HG02852 (cell line): ENCODE data around the gene ARMH1.
A peak's percentile ranks its signal among the peaks of the same experiment; 100 is the strongest.

ENCODE experiments used
- ATAC-seq: cut with Tn5 transposase; IDR thresholded peaks from one replicate; pipeline ENCODE4 v1.9.1; 2021; ENCODE audit warnings: mild to moderate bottlenecking, moderate library complexity; ENCODE audit not compliant: unreplicated experiment

Gene ARMH1

DNA sequence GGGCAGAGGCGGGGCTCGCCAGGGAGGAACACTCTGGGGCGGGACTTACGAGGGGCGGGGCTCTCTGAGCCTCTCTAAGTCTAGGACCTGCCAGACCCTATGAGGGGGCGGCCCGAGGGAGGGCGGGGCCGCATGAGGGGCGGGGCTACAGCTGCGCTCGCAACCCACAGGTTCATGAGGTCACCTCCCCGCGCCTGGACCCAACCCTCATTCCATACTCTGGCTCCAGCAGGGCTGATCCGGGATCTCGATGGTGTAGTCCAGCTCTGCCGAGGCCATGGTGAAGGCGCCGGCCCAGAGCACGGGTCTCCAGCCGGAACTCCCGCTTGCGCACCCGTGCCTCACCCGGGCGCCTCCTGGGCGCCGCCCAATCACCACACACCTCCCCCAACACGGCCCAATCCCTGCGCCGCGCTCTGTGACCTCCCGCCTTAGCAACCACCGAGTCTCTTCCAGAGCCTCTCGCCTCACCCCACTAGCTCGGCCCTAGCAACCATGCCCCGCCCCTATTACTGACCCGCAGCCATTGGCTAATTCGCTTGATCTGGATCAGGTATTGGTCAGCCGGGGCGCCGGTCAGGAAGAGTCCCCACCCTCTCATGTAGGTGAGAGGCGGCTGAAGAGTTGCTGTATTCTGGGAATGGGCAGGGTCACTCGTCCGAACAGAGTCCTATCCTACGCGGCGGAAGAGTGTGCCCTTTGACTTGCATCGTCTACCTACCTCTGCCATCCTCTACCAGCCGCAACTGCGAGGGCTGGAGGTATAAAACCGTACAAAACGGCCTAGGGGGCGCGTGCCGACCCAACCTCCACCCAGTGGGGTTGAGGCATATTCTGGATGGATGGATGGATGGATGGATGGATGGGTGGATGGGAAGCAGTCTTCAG lies at the start of gene ARMH1, which contains the start of gene TMEM53:
ARMH1 (plus strand) TSS at position 602 of the 888 bp plus-strand sequence. CDS start 14,984 bp downstream, outside the sequence.
TMEM53 (minus strand) TSS at position 369 of the 888 bp plus-strand sequence; CDS start at position 279, 90 bp downstream.
- ATAC-seq, result peak; percentile 87

DNA sequence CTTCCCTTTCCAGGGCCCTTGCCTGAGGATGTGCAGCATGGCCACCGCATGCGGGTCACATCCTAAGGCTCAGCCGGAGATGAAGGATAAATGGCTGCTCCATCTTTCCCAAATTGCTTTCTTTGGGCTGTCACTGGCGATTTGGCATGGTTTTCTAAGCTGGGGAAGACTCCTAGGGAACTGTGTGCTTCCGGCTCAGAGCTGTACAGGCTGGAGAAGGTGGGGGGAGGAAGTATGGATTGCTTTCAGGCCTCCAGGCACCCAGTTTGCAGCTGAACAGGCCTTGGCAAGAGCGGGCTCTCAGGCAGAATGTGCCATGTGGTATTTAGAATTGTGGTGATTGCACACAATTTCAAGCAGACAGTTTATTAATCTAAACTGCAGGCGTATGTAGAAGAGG lies 49.2 kb upstream of the ARMH1 start:
- no peak for ATAC-seq

DNA sequence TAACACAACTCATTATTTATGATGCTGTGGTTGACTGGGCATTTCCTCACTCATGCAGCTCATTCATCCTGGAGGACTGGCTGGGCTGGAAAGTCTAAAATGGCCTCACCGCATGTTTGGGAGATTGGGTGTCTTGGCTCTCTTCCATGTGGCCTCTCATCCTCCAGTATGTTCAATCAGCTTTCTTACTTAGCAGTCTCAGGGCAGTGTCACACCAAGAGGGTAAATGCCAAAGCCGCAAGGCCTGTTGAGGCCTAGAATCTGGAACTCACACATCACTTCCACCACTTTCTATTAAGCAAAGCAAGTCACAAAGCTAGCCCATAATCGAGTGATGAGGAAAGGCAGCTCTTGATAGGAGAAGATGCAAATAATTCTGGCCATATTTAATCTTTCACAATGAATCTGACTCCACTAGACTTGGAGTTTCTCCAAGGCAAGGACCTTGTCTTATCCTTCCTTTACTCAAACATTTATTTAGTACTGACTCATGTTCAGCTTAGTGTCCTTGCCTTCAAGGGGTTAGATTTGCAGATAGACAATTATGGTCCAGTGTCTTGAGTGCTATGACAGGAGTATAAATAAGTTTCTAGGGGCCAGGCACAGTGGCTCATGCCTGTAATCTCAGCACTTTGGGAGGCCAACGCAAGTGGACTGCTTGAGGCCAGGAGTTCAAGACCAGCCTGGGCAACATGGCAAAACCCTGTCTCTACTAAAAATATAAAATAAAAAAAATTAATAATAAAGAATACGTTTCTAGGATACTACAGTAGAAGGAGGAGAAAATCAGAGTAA lies 45.4 kb upstream of the ARMH1 start:
- no peak for ATAC-seq

DNA sequence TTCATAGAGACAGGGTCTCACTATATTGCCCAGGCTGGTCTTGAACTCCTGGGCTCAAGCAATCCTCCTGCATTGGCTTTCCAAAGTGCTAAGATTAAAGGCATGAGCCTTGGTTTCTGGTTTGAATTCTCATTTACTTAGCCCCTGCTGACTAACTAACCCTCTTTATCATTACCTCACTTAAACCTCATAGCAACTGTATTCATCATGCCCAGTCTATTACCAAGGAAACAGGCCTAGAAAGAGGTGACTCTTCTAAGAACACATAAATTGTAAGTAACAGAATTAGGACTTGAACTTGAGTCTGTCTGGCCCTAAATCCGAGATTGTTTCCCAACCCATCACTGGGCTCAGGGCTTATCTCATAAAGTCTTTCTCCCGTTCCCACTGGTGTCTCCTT lies 44.4 kb upstream of the ARMH1 start:
- no peak for ATAC-seq

DNA sequence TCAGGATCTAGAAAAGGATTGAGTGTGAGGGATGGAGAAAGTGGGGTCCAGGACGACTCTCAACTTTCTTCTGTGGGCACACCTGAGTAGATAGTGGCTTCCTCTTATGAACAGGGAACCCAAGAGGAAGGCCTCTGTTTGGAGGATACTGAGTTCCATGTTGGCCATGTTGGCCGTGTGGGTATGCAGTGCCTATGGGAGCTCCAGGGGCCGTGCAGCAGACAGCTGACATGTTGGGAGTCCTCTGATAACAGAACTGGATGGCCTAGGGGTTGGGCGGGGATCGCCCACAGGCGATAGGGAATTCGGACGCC lies 43.2 kb upstream of the ARMH1 start:
- ATAC-seq, result peak; percentile 10

DNA sequence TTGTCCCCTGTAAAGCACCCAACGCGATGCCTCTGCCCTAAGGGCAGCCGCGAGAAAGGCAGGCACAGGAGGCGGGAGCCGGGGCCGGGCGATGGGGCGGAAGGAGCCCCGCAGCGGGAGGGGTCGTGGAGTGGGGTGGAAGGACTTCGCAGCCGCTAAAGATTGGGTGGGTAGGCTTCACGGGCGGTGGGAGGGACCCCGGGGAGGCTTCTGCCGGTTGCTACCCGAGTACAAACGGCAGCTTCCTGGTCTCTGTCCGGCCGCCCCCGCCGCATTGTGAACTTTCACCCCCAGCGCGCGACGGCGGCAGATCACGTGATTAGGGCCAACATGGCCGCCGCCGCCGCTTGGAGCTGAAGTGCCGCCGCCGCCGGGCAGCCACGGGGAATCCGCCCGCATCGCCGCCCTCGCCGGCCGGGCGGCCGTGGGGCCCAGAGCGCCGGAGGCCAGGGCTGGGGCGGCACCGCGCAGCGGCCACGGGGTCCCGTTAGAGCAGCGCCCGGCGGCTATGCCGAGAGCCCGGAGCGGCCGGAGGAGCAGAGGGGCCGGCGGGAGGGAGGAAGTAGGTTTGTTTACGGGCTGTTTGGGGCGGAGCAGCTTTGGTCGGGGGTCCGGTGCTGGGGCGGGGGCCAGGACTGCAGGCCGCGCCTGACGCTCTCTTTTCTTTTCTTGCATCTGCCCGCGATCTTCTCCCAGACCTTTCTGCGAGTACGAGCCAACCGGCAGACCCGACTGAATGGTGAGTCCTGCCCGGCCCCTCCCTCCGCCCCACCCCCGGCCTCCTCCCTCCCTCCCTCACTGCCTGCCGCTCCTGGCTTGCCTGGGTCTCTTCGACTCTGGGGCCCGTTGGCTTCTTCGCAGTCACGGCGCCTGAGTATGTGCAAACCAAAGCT lies 42.6 kb upstream of the ARMH1 start:
- peak; percentile 70 for ATAC-seq

DNA sequence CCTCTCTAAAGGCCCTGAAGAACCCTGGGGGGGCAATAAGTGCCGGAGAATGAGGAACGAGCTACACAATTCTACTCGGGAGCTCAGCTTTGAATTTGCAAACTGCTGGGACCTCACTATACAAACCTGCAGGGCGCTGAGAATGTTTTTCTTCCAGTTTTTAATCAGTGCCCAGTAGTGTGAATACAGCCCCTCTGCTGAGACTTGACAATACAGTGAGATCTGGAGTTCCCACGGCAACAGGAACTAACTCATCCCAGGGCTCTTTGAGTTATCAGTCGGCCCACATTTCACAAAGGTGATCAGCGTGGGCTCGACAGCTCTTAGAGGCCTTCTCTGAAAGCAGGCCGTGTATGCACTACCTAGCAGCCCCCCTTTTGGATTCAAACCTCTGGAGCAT lies 41.9 kb upstream of the ARMH1 start:
- no peak for ATAC-seq

DNA sequence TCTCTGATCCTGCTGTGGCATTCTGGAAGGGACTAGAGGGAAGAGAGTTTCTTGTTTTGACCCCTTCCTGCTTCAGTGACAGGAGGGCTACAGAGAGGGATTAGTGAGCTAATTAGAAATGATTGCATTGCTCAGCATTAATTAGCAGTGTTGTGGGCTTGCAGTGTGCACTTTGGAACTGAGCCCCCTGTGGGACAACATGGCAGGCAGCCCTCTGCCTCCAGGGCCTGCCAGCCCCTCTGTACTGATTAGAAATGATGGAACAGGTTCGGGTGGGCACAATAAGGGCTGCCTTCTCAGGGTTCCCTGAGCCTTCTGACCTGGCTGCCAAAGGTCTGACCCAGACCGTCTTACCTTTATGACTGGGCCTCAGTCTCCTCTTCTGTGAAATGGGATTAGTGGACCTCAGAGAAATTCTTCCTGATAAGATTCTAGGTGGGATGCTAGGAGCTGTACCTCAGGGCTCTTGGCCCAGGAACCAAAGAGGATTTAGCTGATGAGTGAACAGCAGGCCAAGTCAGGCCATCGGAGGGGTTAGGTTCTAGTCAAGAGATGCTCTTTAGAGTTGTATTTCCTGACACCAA lies 39.8 kb upstream of the ARMH1 start:
- ATAC-seq, result no peak

DNA sequence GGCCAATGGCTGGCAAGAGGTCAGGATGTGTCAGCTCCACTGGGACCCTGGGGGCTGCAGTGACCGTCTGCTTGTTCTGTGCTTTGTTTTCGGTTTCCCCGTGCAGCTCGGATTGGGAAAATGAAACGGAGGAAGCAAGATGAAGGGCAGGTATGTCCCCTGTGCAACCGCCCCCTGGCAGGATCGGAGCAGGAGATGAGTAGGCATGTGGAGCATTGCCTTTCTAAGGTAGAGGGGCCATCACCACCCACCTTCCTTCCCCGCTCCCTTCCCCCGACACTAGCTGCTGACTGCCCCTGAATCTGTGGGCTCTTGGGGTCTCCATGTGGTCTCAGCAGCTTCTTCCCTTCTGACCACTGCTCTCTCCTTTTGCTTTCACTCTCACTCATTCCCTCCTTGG lies 39.1 kb upstream of the ARMH1 start:
- no peak for ATAC-seq

DNA sequence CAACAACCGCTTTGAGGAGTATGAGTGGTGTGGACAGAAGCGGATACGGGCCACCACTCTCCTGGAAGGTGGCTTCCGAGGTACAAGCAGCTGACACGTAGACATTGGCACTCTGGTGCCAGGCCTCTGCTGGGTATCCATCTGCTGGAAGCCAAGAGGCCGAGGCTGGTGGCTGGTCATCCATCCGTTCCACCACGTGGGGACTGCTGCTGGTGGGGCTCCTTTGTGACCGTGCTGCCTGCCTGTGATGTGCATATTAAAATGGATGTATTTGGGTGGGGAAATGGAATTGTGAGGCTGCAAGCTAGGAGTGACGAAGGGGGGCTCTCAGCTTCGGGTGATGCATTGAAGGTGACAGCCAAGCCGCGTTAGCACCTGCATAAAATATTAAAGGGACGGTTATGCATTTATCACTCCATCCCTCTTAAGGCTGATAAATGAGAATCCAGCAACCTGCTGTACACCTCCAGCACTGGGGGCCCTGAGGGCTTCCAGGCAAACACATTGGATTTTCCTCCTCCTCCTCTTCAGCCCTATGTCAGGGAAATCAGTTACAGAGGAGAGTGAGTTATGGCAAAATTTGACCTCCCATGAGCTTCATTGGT lies 38.3 kb upstream of the ARMH1 start:
- no peak for ATAC-seq

DNA sequence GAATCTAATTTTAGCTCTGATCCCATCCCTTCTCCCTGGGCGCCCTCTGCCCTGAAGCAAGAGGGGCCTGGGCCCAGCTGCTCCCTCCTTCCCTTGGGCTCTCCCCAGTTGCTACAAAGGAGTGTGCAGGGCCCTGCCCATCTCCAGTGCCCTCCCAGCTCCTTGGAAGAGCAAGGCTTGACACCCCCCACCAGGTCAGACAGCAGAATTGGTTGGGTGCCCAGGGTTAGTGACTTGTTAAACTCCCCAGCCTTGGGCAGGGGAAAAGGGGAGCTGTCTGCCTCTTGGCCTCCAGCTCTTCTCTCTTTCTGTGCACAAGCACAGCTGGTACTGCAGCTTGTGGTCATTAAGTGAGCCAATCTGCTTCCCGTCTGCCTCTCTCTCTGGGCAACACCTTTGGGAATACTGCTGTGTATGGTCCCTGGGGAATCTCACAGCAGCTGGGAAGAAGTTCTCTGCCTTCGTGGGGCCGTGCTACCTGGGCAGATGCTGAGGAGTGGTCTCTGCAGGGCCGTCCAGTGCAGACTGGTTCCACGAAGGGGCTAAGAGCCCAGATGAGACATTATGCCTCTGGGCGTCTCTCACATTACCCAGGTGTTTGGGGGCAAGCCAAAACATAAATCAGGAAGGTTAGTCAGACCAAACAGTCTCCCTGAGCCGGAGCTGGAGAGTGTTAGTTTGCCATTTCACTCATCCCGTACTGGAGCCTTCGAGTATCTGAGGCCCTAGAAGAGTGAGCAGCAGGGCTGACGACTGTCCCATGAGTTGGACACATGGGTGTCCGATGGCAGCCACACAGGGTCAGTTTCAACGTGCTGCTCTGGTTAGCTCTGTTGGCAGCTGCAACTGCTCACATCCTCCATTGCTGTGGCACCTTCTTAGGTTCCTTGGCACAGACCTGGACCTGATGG lies 37.6 kb upstream of the ARMH1 start:
- no peak for ATAC-seq

DNA sequence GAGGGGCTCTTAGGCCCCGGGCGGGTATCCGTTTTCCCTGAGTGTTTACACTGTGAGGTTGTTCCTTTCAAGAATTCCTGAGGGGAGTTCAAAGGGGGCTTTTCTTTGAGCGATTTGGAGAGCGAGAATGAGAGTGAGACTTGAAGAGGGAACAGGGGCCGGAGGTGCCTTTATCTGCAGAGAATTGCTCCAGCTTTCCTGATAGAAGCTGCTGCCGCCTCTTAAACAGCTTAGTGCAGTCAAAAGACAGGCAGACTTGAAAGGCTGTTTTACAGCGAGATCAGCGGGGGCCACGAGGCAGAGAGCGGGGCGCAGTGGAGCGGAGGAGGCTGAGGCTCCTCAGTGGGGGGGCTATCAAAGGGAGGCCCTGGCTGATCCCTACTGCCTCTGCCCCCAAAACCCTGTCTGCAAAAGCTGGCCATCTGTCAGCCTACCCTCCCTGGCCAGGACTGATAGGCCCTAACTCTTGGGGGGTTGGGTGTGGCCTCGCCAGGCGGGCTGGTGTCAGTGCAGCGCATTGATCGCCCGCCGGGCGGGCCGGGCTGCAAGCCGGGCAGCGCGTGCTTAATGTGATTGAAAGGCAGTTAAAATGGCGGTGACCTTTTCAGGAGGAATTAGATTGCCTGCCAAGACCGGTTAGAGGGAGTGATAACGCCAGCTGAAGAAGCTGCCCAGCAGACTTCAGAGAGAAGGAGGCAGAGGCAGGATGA lies 36.7 kb upstream of the ARMH1 start:
- no peak for ATAC-seq

DNA sequence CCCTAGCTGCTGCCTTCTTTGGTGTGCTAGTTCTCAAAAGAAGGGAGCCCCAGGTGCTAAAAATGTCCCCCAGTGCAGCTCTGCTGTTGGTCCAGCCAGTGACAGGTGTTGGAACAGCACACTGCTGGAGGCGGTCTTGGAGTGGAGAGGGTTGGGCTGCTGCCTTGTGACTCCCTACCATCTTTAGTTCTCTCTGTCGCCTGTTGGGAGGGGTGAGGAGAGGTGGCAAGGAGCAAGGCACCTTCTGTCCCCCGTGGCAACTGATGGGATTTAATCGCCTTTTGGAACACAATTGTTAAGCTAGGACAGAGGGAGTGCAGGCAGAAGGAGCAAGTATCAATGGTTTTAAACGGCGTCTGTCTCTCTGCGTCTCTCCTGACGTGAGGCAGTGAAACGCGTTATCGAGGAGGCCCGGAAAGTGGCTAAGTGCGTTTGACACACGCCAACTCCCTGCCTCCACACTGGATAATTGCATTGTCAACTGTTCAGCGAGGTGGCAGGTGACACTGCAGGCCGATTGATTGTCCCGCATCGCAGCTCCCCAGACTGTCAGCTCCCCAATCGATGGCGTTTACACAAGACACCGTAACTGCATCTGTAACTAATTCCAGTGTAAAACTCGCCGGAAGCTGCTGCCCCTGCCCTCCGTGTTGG lies 34.2 kb upstream of the ARMH1 start:
- ATAC-seq, result no peak

DNA sequence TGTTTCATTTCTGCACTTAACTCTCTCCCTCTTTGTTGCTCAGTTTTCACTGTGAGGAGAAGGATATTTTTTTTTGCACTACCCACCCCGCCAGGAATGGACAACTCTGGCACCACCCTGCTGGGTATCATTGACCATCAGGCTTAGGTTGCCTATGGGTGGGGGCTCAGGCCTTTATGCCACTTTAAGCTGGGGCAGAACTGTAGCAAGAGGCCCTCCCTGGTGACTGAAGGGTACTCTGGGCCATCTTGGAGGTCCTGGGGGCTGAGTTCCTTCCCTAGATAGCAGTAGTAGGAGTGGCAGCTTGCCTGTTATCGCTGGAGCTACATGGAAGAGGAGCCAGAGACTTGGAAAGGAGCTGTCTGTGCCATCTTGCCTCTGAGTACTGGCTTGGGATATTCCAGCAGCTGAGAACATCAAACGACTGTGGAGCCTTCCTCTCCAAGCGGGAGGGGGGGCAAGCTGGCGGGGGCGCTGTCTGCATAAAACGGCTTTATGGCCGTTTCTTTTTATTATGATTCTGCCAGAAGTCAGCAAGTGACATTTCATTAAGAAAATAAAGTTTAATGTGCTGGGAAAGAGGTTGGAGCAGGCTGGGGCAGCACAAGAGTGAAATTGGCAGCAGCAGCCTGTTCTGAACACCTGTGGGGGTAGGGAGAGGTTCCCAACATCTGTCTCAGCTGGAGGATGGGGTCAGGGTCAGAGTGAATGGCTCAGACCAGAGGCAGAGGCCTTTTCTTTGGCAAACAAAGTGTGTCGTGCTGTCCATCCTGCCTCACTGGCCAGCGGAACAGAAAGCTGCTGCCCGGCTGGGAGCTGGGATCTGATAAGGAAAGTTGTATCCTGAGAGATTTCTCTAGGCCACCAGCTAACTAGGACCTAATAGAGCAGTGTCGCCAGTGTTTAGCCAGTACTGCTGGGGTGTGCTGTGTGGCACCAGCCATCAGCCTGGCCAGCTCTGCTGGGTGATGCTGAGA lies 33.1 kb upstream of the ARMH1 start:
- ATAC-seq, result no peak

DNA sequence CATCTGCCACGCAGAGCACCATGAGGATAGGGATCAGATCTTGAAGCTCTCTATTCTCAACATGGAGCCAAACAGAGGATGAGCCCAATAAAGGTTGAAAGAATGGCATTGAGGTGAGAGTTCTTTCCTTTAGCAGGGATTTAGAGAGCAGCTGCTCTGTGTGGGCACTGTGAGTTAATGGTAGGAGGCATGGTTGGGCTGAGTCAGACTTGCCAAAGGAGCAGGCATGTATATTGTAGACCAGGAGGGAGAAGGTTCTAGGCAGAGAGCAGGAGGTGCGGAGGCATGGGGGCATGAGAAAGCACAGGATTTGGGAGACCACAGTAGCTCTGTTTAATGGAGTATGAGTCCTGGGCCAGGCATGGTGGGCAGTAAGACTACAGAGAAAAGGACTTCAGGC lies 32.3 kb upstream of the ARMH1 start:
- no peak for ATAC-seq

DNA sequence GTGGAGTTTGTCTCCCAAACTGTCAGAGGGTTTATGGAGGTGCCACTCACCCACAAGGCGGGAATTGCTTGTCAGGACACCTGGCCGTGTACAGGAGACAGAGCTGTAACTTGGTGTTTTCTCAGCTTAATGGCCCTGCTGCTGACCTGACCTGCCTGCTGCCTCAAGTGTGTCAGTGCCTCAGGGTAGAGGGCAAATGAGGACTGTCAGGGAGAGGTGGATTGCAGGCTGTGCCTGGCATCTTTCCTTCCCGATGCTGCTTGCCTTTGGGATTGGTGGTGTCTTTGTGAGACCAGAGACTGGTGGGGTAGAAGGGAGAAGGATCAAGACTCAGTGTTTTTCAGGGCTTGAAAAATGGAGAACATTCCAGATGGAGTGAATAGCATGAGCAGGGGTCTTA lies 31.6 kb upstream of the ARMH1 start:
- ATAC-seq, result no peak
